Stimulated activated CD4-positive, alpha-beta T cell treated with anti-CD3 and anti-CD28 coated beads, TNF-alpha, amount 100 ng/mL, for 48 hours (primary cell): ENCODE data around the gene RHOD.

Experiments used
- DNase-seq, 3 donors: peaks; one replicate each; pipeline ENCODE4 v3.0.0-alpha.2; 2020; ENCODE audit warnings: low read depth in 3 of 3

Gene RHOD

DNA sequence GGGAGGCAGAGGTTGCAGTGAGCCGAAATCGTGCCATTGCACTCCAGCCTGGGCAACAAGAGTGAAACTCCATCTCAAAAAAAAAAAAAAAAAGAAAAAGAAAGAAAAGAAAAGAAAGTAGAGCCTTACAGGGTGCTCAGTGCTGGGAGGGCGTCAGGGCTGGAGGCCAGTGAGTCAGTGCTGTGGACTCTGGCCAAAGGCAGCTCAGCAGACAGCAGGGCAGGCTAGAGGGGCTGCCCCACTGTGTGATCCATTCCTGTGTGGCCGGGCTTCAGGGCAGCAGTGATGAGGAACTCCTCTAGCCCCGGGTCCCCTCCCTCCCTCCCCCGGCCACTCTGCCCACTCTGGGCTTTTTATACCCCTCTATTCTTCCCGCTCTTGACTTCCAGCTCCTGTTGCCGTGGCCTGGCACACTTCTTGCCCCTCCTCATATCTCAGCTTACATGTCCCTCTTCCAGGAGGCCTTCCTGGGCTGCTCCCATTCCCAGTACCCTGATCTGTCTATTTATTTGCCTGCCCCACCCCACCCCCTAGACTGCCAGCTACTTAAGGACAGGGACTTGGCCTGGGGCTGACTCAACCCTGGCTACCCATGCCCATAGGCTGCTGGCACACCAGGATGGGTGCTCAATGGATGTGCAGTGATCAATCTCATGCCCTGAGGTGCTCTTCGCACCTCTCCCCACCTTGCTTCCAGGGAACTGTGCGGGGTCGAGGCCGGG is 23.7 kb upstream of the RHOD start:
- no peak for DNase-seq

DNA sequence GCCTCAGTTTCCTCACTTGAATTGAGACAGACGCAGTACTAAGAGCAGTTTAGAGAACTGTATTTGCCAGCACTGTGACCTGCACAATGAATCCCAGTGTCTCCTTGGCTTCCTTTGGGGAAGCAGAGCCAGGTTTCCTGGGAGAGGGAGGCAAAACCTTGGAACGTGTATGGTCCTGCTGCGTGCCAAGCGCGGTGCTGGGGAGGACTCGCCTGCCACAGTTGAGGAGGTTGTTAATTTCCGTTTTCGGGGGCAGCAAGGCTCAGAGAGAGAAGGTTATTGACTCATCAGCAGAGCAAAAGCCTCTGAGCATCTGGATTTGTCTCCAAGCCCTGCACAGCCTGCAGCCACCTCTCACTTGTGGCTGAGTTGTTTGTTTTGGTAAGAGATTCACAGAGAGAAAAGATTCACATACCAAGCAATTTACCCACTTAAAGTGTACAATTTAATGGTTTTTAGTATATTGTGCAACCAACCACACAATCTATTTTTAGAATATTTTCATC is 22.9 kb upstream of the RHOD start:
- no peak for DNase-seq

DNA sequence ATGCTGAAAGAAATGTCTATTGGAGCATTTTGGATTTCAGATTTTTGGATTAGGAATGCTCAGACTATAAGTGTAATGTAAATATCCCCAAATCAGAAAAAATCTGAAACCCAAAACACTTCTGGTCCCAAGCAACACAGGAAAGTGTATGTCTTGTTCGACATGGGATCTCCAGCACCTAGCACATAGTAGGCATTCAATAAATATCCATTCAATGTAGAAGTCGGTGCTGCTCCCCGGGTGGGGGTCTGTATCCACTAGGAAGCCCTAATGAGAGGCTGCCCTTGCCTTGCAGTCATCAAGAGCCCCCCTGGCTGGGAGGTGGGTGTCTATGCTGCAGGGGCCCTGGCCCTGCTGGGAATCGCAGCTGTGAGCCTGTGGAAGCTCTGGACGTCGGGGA is 22.3 kb upstream of the RHOD start:
- no peak for DNase-seq

DNA sequence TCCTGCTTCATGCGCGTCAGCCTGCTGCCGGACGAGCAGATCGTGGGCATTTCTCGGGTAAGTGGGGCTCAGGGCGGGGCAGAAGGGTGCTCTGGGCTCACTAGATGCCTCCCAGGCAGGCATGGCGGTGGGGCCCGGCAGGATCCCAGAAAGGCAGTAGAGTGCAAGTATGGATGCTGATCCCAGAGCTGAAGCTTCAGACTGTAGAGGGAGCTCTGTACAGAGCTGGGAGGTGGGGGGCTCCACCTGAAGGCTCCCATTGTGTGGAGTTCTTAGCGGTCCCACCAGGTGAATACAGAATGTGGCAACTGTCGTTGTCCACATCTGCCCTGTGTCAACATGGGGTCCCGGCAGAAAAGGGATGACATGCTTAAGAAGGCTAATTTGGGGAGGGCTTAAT is 16.5 kb upstream of the RHOD start:
- no peak for DNase-seq

DNA sequence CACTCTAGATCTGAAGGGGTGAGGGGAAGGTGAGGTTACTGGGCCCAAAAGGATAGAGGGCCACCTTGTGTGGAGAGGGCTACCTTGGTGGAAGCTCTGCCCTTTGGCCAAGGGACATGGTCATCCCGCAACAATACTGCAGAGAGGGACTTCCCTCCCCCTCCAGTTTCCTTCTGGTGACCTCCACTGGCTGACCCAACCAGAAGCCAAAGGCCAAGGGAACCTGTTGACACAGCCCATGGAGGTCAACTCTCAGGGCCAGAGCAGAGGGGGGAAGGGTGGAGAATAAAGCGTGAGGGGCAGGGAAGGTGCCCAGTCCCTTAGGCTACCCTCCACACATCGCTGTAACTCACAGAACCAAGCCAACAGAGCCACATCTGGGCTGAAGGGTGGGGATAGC is 15.0 kb upstream of the RHOD start:
- DNase-seq: no peak

DNA sequence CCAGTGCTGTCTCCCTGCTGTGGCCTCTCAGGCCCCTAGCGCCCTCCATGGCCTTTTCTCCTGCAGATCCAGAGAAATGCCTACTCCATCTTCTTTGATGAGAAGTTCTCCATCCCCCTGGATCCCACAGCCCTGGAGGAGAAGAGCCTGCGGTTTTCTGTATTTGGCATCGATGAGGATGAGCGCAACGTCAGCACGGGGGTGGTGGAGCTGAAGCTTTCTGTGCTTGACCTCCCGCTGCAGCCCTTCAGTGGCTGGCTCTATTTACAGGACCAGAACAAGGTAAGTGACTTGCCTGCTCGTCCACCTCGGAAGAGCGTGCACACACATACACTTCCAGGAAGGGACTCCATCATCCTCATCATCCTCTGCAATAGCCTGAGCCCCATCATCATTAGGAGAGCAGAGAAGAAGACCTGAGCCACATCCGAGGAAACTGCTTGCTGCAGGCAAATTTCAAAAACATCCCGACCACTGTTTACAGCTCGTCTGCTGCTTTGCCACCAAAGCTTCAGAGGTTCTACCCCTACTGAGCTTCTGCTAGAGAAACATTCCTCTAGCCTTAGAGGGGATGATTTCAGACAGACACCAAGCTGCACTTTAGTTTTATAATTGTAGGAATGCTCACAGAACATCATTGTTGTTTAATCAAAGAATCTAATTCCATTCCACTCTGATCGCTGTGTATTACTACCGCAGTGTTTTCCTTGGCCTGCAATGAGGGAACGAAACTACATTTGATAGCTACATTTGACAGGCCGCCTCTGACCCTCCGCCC is 12.9 kb upstream of the RHOD start:
- no peak for DNase-seq

DNA sequence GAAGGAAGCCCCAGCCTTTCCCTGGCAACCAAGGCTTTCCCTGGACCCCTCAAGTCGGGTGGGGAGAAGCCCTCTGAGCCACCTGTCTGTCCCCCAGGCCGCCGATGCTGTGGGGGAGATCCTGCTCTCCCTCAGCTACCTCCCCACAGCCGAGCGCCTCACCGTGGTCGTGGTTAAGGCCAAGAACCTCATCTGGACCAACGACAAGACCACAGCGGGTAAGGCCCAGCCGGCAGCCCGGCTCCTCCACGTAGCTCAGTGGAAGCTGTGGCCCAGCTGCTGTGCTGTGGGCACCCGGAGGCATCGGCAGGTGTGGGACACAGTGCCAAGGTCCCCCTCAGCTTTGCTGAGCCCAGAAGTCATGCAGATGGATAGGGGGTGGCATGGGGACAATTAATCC is 12.2 kb upstream of the RHOD start:
- no peak for DNase-seq

DNA sequence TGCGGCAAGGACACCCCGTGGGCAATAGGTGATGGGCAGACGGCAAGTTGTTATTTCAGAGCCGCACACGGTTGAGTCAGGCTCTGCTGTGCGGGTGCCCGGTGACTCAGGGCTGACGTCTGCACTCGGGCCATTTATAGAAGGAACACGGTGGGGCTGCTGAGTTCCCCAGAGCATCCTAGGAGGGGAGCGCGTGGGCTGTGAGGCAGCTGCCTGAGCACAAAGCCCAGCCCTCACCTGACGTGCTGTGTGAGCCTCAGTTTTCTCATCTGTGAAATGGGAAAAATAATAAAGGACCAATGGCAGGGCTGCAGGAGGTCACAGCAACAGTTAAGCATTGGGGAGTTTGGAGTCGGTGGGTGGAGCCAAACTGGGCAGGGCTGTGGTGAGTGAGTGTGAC is 11.3 kb upstream of the RHOD start:
- no peak for DNase-seq

DNA sequence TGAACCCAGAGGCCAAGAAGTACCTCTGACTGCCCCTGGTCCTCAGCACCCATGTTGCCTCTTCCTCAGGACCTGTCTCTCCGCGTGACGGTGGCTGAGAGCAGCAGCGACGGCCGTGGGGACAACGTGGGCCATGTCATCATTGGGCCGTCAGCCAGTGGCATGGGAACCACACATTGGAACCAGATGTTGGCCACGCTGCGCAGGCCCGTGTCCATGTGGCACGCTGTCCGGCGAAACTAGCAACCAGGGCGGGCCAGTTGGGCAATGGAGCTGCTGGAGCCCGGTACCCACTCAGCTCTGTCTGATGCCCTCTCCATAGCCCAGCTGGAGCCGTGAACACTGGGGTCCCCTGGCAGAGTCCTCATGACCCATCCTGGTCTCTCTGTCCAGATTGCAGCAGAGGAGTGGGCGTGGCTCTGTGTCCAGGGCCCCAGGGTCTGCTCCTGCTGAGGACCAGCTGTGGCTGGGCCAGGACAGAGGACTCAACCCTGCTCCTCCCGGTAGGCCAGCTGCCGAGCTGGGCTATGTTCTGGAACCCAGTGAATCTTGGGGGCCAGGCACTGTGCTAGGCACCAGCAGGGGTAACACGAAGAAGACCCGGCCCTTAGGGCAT is 8.0 kb upstream of the RHOD start:
- DNase-seq: no peak

DNA sequence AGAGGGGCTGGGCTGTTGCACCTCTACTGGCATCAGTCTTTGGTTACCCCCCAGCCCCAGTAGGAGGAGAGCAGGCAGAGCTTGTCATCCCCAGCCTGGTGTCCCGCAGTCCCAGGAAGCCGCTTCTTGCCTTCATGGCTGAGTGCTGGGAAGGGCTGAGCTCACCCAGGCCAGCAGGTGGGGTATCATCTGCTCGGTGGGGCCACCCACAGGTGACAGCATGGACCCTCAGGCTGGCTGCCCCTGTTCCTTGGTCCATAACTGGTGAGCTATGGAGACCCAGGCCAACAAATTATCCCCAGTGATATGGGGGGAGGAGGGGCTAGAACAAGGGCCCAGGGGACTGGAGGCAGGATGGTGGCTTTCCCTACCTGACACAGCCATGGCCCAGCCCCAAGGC is 6.5 kb upstream of the RHOD start:
- no peak for DNase-seq

DNA sequence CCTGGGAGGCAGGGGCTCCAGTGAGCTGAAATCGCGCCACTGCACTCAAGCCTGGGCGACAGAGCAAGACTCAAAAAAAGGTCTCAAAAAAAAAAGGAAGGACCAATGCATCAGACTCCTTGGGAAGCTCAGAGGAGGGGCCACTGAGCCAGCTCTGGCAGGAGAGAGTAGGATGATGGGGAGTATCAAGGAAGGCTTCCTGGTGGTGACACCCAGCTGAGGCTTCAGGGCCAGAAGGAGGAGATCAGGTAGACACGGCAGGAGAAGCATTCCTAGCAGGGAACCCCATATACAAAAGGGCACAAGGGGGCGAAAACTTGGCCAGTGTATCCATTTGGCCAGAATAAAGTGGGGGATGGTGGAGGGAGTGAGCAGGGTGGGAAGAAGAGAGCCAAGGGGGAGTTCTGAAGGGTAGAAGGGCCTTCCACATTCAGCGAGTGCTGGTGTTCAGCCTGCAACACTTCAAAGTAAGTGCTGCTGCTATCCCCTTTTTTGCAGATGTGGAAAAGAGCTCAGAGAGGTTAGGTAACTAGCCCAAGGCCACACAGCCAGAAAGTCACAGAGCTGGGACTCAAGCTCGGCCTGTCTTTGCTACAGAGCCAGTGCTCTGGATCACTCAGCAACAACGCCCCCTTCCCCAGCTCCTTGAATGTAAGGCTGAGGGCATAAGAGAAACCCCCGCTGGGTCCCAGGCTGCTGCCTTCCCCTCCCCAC is 5.3 kb upstream of the RHOD start:
- DNase-seq: no peak

DNA sequence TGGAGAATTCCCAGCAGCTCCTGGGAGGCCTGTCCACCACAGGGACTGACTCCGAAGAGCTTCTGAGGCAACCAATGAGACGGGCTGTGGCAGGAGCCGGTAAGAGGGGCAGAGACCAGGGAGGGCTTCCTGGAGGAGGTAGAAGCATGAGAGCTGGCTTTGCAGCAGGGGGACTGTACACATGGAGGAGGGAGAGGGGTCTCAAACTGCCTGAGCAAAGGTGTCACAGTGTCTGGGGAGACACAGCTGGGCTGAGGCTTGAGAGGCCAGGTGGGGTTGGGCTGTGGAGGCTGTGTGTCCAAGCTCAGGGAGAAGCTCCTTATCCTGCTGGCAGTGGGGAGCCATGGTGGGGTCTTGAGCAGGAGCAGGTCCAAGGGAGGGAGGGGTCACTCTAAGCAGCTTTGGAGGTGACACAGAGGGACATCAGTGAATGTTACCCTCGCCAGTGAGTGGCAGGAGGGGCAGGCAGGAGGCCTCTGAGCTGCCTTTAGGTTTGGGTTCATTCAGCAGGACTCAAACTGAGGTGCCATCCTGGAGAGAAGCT is 4.6 kb upstream of the RHOD start:
- no peak for DNase-seq

DNA sequence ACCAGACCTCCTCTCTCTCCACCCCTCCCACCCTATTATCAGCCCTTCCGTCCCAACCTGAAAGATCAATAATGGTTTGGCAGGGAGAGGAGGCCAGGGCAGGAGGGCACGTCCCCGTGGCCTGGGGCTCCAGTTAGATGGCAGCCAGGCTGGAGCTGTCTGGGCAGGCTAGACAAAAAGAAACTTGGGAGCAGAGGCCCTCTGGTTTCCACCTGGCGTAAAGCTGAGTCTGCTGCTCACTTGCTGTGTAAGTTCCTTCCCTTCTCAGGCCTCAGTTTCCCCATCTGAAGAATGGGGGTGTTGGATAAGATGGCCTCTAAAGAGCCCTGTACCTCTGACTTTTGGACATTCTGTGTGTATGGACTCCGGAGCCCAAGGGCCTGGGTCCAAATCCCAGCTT is 3.8 kb upstream of the RHOD start:
- no peak for DNase-seq

DNA sequence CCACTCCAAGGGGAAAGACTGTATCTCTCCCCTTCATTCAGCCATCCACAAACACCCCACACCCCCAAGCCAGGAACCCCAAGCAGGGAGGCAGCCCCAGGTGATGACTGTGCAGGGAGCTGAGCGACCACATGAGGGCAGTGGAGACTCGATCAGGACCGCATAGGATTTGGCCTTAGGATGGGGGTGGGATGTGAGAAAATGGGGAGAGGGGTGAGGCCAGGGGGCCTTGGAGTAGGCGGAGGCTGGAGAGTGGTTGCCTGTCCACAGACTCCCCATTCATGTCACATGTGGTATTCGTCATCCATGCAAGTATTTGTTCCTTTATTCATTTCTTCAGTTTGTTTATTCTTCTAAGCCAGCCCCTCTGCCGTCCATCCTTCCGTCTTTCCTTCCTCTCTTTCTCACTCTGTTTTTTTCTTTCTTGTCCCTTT is 2.7 kb upstream of the RHOD start:
- DNase-seq: peak in 2 of 3 donors; percentile 33 to 41

DNA sequence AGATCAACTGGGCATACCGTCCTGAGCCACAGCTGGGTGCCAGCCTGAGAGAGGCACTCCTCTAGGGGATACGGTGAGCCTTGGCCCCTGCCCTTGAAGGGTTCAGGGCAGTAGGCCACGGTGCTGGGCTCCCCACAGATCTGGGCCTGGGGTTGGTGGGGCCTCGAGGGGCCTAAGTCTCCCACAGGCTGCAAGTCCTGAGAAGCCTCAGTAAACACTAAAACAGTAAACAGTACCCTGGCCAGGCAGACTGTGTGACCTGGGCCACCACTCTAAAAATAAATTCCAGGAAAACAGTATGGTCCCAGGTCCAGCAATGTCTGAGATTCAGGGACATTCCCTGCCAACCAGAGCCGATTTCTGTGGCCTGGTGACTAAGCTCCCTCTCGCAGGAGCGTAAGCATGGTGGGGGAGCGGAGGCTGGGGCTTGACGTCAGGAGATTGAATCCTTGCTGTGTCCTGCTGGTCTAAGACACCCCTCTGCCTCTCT is 2.3 kb upstream of the RHOD start:
- DNase-seq: no peak

DNA sequence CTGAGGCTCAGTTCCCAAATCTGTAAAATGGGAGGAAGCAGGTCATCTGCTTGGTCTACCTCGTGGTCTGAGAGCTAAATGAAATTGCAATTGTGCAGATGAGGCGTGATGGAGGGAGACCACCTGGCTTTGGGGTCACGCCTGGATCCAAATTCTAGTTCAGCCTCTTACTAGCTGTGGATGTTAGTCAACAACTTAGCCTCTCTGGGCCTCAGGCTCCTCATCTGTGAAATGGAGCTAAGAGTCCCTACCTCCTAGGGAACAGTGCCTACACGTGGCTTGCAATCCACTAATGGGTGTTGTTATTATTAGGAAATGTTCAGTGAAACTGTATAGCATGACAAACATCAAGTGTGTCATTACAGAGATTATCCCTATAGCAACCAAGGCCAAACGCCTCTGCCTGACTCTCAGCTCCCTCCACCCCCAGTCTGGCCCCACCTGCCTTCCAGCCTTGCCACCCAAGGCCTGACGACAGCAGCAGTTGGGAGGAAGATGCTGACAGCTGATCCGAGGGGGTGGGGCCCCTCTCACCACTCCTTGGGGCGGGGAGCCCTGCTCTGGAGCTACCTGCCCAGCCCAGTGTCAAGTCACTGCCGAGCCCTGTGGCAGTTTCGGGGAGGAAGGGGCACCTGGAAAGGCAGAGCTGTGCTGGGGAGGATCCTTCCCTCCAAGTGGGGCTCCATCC is 1.7 kb upstream of the RHOD start:
- peak in 1 of 3 donors; percentile 28 for DNase-seq

DNA sequence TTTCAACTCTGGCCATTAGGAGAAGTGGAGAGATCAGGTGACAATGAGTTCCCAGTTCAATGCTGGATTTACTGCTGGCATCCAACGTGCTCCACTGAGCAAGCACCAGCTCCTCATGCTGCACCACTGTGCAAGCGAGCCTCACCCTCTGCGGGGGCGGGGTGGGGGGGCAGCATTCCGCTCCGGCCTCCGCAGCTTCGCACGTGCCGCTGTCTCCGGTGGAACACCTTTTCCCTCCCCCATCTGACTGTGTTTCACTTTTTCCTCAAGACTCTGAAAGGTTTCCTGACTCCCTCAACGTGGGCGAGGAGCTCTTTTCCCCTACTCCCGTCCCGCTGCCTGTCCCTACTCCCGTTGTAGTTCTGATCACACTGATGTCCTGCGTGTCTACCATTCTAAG is 835 bp upstream of the RHOD start:
- DNase-seq: no peak

DNA sequence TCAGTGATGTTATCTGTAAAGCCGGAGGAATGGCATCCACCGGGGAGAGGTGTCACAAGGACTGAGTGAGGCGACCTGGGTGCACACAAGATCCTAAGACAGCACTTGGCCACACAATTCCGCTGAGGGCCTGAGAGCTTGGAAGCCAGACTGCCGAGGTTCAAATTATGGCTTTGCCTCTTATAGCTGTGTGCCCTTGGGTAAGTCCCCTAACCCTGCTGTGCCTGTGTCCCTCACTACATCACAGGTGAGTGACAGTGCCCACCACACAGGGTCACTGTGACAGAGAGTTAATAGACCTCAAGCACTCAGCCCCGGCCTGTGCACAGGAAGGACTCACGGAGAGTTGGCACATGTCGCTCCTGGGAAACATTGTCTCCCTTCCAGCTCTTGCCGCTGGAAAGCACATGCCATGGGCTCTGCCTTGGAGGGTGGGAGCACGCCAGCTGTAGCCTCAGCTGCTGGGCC is 592 bp downstream of the RHOD start:
- DNase-seq: no peak

DNA sequence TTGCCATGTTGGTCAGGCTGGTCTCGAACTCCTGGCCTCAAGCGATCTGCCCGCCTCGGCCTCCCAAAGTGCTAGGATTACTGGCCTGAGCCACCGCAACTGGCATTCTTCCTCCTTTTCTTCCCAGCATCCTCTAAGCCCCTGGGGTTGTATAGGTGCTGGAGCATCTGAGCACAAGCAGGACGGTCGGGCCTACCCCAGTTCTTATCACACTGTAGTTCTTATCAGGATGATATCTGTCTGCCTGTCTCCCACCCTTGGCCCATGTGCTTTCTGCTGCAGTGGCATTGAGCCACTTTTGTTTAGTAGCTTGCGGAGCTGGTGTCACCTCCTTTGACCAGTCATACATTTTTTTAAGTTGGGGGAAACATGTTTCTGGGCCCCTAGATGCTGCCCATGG is 1.9 kb downstream of the RHOD start:
- DNase-seq: no peak

DNA sequence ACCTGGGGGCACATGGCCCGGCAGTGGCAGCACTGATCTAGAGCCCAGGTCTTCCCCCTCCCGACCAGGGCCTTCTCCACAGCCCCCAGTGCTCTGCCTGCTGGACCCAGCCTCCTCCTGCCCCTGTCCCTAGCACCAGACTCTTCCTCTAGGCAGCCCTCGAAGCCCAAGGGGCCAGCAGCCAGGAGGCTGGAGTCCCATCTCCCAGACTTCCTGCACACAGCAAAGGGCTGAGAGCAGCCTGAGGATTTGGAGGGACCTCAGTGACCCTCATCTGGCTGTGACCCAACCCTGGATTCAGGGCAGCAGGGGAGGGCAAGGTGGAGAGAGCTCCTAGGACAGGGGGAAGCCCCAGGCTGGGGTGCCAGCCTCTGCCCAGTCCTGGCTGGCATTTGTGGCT is 3.0 kb downstream of the RHOD start:
- DNase-seq: no peak

DNA sequence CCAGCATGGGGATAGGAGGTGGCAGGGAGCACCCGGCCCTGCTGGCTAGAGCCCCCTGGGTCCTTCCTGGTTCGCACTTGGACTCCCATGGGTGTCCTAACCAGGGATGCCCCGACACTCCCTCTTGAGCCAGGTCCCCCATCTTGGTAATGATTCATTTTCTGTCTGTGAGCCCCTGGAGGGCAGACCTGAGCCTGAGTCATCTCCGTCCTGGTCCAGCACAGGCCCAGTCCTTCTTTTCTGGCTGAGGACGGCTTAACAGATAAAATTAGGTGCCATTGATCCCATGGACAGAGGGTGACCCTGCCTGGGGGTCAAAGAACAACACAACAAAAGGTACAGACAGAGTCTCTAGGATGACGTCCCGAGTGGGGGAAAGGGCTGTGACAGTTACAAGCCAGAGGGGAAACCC is 3.5 kb downstream of the RHOD start:
- DNase-seq: no peak
